Thymus (tissue), 11 donors: ENCODE results near the gene FAM3A. TPM values are rescaled to one million over a fixed set of nuclear protein-coding genes. Genes with fewer than 3 reads are reported as not detected.

Experiments
- DNase-seq, 9 donors: peaks; one replicate each; pipeline ENCODE4 v3.0.0-alpha.2; 2013; ENCODE audit warnings: low spot score in 9 of 9, low read depth in 6 of 9, missing footprints in 1 of 9
- H3K27ac ChIP-seq, 2 donors: one replicate each; pipeline ENCODE4 v1.5.1; 2013; ENCODE audit warnings: control low read depth in 1 of 2, low read depth in 1 of 2, low read length in 1 of 2, mild to moderate bottlenecking in 1 of 2, moderate library complexity in 1 of 2
- H3K27me3 ChIP-seq, 2 donors: one replicate each; pipeline ENCODE4 v1.5.1; 2013; ENCODE audit warnings: low read length in 1 of 2; ENCODE audit not compliant: control insufficient read depth in 2 of 2, insufficient read depth in 1 of 2
- H3K36me3 ChIP-seq, 2 donors: one replicate each; pipeline ENCODE4 v1.5.1; 2013; ENCODE audit warnings: low read length in 1 of 2, mild to moderate bottlenecking in 1 of 2, moderate library complexity in 1 of 2; ENCODE audit not compliant: control insufficient read depth in 2 of 2, insufficient read depth in 2 of 2
- H3K4me1 ChIP-seq, 2 donors: one replicate each; pipeline ENCODE4 v1.5.1; 2013; ENCODE audit warnings: low read length in 2 of 2; ENCODE audit not compliant: control insufficient read depth in 2 of 2, insufficient read depth in 2 of 2
- H3K4me3 ChIP-seq, 2 donors: one replicate each; pipeline ENCODE4 v1.5.1; 2013; ENCODE audit warnings: low read length in 2 of 2, control low read depth in 1 of 2, mild to moderate bottlenecking in 1 of 2
- H3K9me3 ChIP-seq, 2 donors: one replicate each; pipeline ENCODE4 v1.5.1; 2013; ENCODE audit warnings: low read length in 1 of 2, mild to moderate bottlenecking in 1 of 2; ENCODE audit not compliant: control insufficient read depth in 2 of 2, insufficient read depth in 1 of 2
- WGBS: extraction: QIAGEN DNeasy Blood & Tissue Kit; methylation state at CpG from one replicate; pipeline ENCODE4 v1.1.7; 2013; 5-methylcytosine and 5-hydroxymethylcytosine counted together
- polyA plus RNA-seq: library from polyadenylated mRNA; stranded (reverse); fragments of 200-250 nt; gene quantifications from one replicate; pipeline ENCODE4 v1.2.3, GENCODE V29; 2013
- total RNA-seq: library from RNA; stranded (reverse); fragments of 120-200 nt; gene quantifications from one replicate; pipeline ENCODE4 v1.2.4, GENCODE V29; 2013
- donor health status: healthy.

Gene FAM3A
- total and polyA plus RNA-seq, 2 donors: 18.4 to 73.4 TPM

GRCh38 chrX:154495472-154495922 is 20.5 kb downstream of the FAM3A start:
- Histone ChIP-seq H3K9me3 (no peaks in the 10 kb centered on the region), H3K36me3 (no peaks in the 10 kb centered on the region), H3K4me1 (peaks cover 0 to 6% of the 10 kb centered on the region in 2 donors), H3K27ac (no peak overlapping the region), H3K4me3 (no peak overlapping the region), H3K27me3 (no peaks in the 10 kb centered on the region)
- no peak for DNase-seq
- 63% methylated on average over 6 of the region's 6 CpGs for WGBS

- Histone ChIP-seq H3K27me3 (no peaks in the 10 kb centered on the region), H3K4me1 (peaks cover 0 to 9% of the 10 kb centered on the region in 2 donors), H3K27ac (no peak overlapping the region), H3K9me3 (no peaks in the 10 kb centered on the region), H3K4me3 (no peak overlapping the region), H3K36me3 (no peaks in the 10 kb centered on the region)
- 93% methylated on average over 3 of the region's 3 CpGs for WGBS
- DNase-seq: no peak
Observed at GRCh38 chrX:154494715-154495114, 21.3 kb downstream of the FAM3A start.

- WGBS: under 1% methylated on average over 65 of the region's 71 CpGs
- Histone ChIP-seq H3K27me3 (no peaks in the 10 kb centered on the region), H3K4me1 (peaks cover 5 to 21% of the 10 kb centered on the region in 2 donors), H3K27ac (peak within 1 kb of the TSS; percentile 89 to 94), H3K36me3 (peaks cover 0 to 12% of the 10 kb centered on the region in 2 donors), H3K9me3 (peaks cover 0 to 18% of the 10 kb centered on the region in 2 donors), H3K4me3 (peak within 1 kb of the TSS; percentile 67 to 68)
- peak; percentile 55 to 90 (median 72) for DNase-seq
Observed at GRCh38 chrX:154490414-154491083, 25.5 kb downstream of the FAM3A start, which contains the start of gene SLC10A3. TSS of gene SLC10A3 (minus strand) at chrX:154490629. CDS start at chrX:154488940, 1,689 bp downstream.

DNA sequence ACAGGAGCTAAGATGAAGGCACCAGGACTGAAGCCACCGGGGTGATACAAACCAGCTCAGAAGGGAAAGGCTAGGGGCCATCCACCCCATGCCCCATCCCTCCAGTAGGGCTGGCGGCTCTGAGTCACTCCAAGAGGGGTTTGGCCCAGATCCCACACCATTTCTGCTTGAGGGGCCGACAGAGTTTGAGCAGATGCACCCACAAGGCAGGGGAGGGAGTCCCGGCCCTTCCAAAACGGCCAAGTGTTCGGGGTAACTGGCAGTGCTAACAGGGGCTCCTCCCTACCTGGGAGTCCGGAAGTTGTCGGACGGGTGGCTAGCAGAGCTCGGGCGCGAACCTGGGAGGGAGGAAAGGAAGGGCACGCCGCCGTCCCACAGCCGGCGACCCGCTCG is 26.0 kb downstream of the FAM3A start:
- Histone ChIP-seq H3K36me3 (peaks cover 4 to 12% of the 10 kb centered on the region in 2 donors), H3K9me3 (peaks cover 0 to 18% of the 10 kb centered on the region in 2 donors), H3K27ac (peak overlapping the region; percentile 32 to 94), H3K4me1 (peaks cover 8 to 27% of the 10 kb centered on the region in 2 donors), H3K27me3 (no peaks in the 10 kb centered on the region), H3K4me3 (peak overlapping the region; percentile 57 to 67)
- peak in 1 of 9 donors; percentile 30 for DNase-seq
- WGBS: under 1% methylated on average over 19 of the region's 19 CpGs

- Histone ChIP-seq H3K27me3 (no peaks in the 10 kb centered on the region), H3K4me3 (peak overlapping the region in 1 of 2 donors; percentile 67), H3K9me3 (peaks cover 0 to 18% of the 10 kb centered on the region in 2 donors), H3K4me1 (peaks cover 8 to 28% of the 10 kb centered on the region in 2 donors), H3K27ac (peak overlapping the region in 1 of 2 donors; percentile 18), H3K36me3 (peaks cover 11 to 21% of the 10 kb centered on the region in 2 donors)
- no peak for DNase-seq
- WGBS: 99% methylated on average over 4 of the region's 4 CpGs
Observed at GRCh38 chrX:154489182-154489581, 26.9 kb downstream of the FAM3A start.

DNA sequence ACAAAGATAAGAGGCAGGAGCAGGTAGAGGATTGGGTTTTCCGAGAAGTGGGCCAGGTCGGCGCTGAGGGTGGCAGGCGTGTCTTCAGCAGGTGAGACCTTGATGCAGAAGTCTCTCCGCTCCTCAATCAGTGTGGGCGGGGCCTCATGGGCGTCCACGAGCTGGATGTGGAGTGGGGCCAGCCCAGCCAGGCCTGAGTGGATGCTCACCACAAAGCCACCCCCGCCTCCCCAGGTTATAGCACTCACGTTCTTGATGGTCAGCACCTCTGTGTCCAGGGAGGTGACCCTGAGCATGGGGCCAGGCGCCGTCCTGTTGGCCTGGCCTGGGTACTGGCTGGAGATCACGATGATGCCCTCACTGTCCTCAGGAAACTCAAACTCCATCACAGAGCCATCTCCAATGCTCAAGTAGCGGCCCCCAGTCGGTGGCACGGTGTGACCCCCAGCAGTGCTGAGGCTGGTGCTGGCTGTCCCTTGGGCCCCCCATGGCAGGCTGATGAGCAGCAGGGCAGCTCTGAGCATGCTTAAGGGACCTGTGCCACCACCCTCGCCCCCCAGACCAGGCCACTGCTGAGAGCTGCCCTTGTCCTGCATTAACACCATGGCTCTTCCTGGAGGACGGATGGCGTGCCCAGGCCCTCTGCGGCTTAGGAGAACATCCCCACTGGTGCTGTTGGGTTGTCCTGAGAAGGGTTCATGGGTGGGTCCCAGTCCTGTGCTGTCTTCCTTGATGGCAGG is 27.5 kb downstream of the FAM3A start:
- H3K27ac ChIP-seq: no peak overlapping the region
- H3K27me3 ChIP-seq: no peaks in the 10 kb centered on the region
- peaks cover 8 to 28% of the 10 kb centered on the region in 2 donors for H3K4me1 ChIP-seq
- peaks cover 0 to 18% of the 10 kb centered on the region in 2 donors for H3K9me3 ChIP-seq
- H3K4me3 ChIP-seq: no peak overlapping the region
- 97% methylated on average over 20 of the region's 20 CpGs for WGBS
- H3K36me3 ChIP-seq: peaks cover 18 to 22% of the 10 kb centered on the region in 2 donors
- DNase-seq: no peak

DNA sequence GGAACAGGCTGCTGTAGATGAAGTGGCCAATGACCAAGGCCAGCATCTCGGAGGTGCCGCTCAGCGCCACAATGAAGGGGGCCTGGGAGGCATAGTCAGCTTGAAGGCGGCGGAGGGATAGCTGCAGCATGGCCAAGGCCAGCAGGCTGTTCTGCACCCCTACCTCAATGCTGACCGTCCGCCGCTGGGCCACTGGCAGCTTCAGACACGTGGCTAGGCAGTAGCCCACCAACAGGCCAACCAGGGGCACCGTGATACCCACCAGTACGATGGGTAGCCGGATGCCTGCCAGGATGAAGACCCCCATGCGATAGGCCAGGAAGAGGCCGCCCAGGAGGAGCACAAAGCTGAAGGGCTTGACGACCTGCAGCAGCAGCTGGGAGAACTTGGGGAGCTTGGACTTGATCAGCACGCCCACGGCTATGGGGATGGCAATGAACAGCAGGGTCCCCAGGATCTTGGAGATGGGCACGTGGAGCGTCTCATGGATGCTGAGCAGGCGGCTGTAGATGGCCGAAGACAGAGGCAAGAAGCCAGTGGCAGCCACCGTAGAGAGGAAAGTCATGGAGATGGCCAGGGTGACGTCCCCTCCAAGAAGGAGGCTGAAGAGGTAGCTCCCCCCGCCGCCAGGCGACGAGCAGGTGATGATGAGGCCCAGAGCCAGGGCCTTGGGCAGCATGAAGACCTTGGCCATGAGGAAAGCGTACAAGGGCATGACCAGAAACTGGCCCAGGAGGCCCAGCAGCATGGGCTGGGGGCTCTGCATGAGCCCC is 28.3 kb downstream of the FAM3A start:
- Histone ChIP-seq H3K36me3 (peaks cover 18 to 22% of the 10 kb centered on the region in 2 donors), H3K4me1 (peaks cover 8 to 28% of the 10 kb centered on the region in 2 donors)

GRCh38 chrX:154486396-154487207 is 29.4 kb downstream of the FAM3A start, which contains the start of gene UBL4A:
TSS of gene UBL4A (minus strand) at chrX:154486615. CDS start at chrX:154486584, 31 bp downstream.
- H3K27me3 ChIP-seq: no peaks in the 10 kb centered on the region
- peaks cover 0 to 18% of the 10 kb centered on the region in 2 donors for H3K9me3 ChIP-seq
- H3K27ac ChIP-seq: peak within 1 kb of the TSS; percentile 37 to 74
- peaks cover 18 to 22% of the 10 kb centered on the region in 2 donors for H3K36me3 ChIP-seq
- H3K4me1 ChIP-seq: peaks cover 8 to 32% of the 10 kb centered on the region in 2 donors
- 1% methylated on average over 65 of the region's 95 CpGs for WGBS
- H3K4me3 ChIP-seq: peak within 1 kb of the TSS; percentile 56 to 70
- peak in 4 of 9 donors; percentile 21 to 56 (median 36) for DNase-seq

More for the DNA sequence above, 28.3 kb downstream of the FAM3A start:
- Histone ChIP-seq H3K27ac (no peak overlapping the region), H3K9me3 (peaks cover 0 to 18% of the 10 kb centered on the region in 2 donors), H3K4me3 (no peak overlapping the region), H3K27me3 (no peaks in the 10 kb centered on the region)
- DNase-seq: no peak
- WGBS: over 99% methylated on average over 28 of the region's 28 CpGs
